Memory B cell (primary cell): ENCODE results near the gene SEC14L6.

Source experiments
- ATAC-seq: fragments of 150-1000 bp; cut with Tn5 transposase; 2 replicates; pipeline ENCODE4 v1.10.0; 2021; ENCODE audit warnings: low read depth, mild to moderate bottlenecking, moderate library complexity
- DNase-seq, 2 donors: peaks; one replicate each; pipeline ENCODE4 v3.0.0; 2022; ENCODE audit warnings: low spot score in 2 of 2
- H3K27ac Mint-ChIP-seq: one replicate; pipeline ENCODE4 v1.8.0; 2022; ENCODE audit warnings: mild to moderate bottlenecking, moderate library complexity, mixed read lengths
- H3K27me3 Mint-ChIP-seq: one replicate; pipeline ENCODE4 v1.8.0; 2022; ENCODE audit warnings: mixed read lengths
- H3K36me3 Mint-ChIP-seq: one replicate; pipeline ENCODE4 v1.8.0; 2022; ENCODE audit warnings: mild to moderate bottlenecking, mixed read lengths
- H3K4me1 Mint-ChIP-seq: one replicate; pipeline ENCODE4 v1.8.0; 2022; ENCODE audit warnings: mixed read lengths
- H3K4me3 Mint-ChIP-seq: one replicate; pipeline ENCODE4 v1.8.0; 2022; ENCODE audit warnings: mild to moderate bottlenecking, moderate library complexity, mixed read lengths
- H3K9me3 Mint-ChIP-seq: one replicate; pipeline ENCODE4 v1.8.0; 2022; ENCODE audit warnings: mixed read lengths

SEC14L6 gene

DNA sequence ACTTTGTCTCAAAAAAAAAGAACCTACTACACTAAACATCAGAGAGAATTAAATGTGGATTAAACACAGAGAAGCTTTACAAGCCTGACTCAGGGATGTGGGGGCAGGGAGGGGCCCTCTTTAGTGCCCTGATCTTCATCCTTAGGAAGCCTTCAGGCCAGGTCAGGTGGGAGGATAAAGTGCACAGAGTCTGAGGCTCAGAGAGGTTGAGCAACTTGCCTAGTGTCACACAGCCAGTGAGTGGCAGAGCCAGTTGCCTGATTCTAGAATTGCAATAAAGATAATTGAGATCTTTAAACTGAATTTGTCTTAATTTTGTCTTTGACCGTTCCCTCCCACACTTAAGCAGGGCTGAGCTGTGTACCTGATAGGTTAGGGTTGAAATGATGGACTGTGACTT, 7.2 kb downstream of the SEC14L6 start:
- no peaks in the 10 kb centered on the region for H3K36me3 Mint-ChIP-seq
- H3K4me1 Mint-ChIP-seq = peaks cover 2% of the 10 kb centered on the region
- DNase-seq = no peak
- no peaks in the 10 kb centered on the region for H3K9me3 Mint-ChIP-seq
- no peak overlapping the region for H3K4me3 Mint-ChIP-seq
- H3K27ac Mint-ChIP-seq = no peak overlapping the region
- H3K27me3 Mint-ChIP-seq = peaks cover 18% of the 10 kb centered on the region
- no peak for ATAC-seq

GRCh38 chr22:30538280-30538679, 8.3 kb downstream of the SEC14L6 start:
- no peak overlapping the region for H3K27ac Mint-ChIP-seq
- peaks cover 18% of the 10 kb centered on the region for H3K27me3 Mint-ChIP-seq
- no peak overlapping the region for H3K4me3 Mint-ChIP-seq
- H3K36me3 Mint-ChIP-seq = no peaks in the 10 kb centered on the region
- peaks cover 2% of the 10 kb centered on the region for H3K4me1 Mint-ChIP-seq
- DNase-seq = no peak
- no peaks in the 10 kb centered on the region for H3K9me3 Mint-ChIP-seq
- ATAC-seq = no peak

DNA sequence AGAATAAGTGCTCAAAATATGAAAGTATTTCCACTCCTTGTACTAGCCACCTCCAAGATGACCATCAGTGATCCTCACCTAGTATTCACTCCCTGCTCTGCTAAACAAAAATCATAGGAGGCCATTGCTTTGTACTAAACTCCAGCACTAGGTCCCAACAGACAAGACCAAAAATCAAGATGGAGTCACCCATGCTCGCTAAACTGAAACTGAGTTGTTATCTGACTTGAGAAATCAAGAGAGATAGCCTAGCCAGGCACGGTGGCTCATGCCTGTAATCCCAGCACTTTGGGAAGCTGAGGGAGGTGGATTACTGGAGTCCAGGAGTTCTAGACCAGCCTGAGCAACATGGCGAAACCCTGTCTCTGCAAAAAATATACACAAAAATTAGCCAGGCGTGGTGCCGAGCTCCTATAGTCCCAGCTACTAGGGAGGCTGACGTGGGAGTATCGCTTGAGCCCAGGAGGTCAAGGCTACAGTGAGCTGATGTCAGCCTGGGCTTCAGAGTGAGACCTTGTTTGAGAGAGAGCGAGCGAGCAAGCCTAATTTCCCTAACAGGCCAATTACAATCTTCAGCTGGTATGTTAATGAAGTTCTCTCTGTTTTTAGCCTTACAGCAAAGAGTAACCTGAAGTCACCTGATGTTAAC, 9.3 kb downstream of the SEC14L6 start:
- H3K4me1 Mint-ChIP-seq = peaks cover 2% of the 10 kb centered on the region
- H3K36me3 Mint-ChIP-seq = no peaks in the 10 kb centered on the region
- ATAC-seq (no peak), DNase-seq (no peak)
- no peaks in the 10 kb centered on the region for H3K9me3 Mint-ChIP-seq
- H3K4me3 Mint-ChIP-seq = no peak overlapping the region
- no peak overlapping the region for H3K27ac Mint-ChIP-seq
- peaks cover 12% of the 10 kb centered on the region for H3K27me3 Mint-ChIP-seq

DNA sequence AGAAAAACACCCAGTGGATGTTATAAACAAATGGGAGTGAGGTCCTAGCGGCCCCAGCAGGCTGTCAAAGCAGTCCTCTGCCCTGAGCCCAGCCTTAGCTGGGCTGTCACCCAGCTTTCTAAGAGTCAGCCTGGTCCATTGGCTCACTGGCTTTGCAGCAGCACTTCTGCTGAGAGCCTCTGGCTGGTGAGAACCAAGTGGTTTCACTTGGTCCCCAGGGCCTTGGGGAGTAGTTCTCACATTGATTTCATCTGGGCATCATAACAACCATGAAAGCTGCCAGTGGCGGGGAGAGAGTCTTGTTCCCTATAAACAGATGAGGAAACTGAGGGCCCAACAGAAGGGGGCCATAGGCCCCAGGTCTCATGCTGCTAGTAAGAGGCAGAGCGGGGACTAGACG, 11.4 kb downstream of the SEC14L6 start:
- H3K27ac Mint-ChIP-seq = no peak overlapping the region
- no peaks in the 10 kb centered on the region for H3K9me3 Mint-ChIP-seq
- ATAC-seq (no peak), DNase-seq (no peak)
- peaks cover 10% of the 10 kb centered on the region for H3K27me3 Mint-ChIP-seq
- no peak overlapping the region for H3K4me3 Mint-ChIP-seq
- no peaks in the 10 kb centered on the region for H3K36me3 Mint-ChIP-seq
- H3K4me1 Mint-ChIP-seq = peaks cover 2% of the 10 kb centered on the region

- Mint-ChIP-seq H3K4me1 (peaks cover 2% of the 10 kb centered on the region), H3K4me3 (no peak overlapping the region), H3K36me3 (no peaks in the 10 kb centered on the region), H3K9me3 (no peaks in the 10 kb centered on the region), H3K27ac (no peak overlapping the region), H3K27me3 (peaks cover 7% of the 10 kb centered on the region)
- ATAC-seq (no peak), DNase-seq (no peak)
These were observed 14.6 kb downstream of the SEC14L6 start for GRCh38 chr22:30531651-30532608.

GRCh38 chr22:30526656-30527055, 19.9 kb downstream of the SEC14L6 start:
- no peak overlapping the region for H3K27ac Mint-ChIP-seq
- no peak for DNase-seq
- H3K36me3 Mint-ChIP-seq = no peaks in the 10 kb centered on the region
- no peaks in the 10 kb centered on the region for H3K4me1 Mint-ChIP-seq
- no peak for ATAC-seq
- peaks cover 16% of the 10 kb centered on the region for H3K27me3 Mint-ChIP-seq
- H3K9me3 Mint-ChIP-seq = no peaks in the 10 kb centered on the region
- no peak overlapping the region for H3K4me3 Mint-ChIP-seq

DNA sequence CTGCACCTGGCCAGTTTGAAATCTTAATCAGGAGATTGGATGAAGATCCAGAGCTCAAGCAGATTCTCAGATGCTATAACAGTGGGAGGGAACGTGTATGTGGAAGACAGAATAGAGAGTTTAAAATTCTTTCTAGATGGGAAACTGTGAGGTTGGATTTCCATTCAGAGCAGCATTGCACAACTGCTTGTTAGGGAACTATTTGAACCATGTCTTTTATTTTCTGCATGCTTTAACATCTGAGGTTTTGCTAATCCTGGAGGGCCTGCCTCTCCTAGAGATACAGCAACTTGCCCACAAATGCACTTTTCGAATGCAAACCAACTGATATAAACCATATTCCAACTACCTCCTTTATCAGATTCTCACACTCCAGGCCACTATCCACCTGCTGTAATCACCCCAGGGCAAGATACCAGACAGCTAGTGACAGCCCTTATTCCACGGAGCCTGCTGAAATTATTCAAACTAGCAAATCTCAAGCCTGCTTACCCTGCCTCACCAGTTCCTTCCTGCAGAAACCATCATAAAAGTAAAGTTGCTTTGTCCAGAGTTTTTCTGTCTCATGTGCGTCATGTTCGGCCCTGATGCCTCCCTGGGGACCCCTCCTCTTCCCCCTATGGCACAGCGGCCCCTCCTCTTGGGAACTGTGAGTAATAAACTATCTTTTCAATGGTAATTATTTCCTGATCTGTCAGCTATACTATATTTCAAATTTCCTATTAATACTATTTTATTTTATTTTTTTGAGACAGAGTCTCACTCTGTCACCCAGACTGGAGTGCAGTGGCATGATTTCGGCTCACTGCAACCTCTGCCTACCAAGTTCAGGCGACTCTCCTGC, 22.7 kb downstream of the SEC14L6 start:
- H3K9me3 Mint-ChIP-seq = no peaks in the 10 kb centered on the region
- DNase-seq = no peak
- ATAC-seq = no peak
- H3K4me3 Mint-ChIP-seq = no peak overlapping the region
- H3K4me1 Mint-ChIP-seq = no peaks in the 10 kb centered on the region
- H3K27me3 Mint-ChIP-seq = peaks cover 14% of the 10 kb centered on the region
- H3K27ac Mint-ChIP-seq = no peak overlapping the region
- H3K36me3 Mint-ChIP-seq = no peaks in the 10 kb centered on the region

GRCh38 chr22:30521368-30522156, 25.0 kb downstream of the SEC14L6 start:
- no peak for ATAC-seq

DNA sequence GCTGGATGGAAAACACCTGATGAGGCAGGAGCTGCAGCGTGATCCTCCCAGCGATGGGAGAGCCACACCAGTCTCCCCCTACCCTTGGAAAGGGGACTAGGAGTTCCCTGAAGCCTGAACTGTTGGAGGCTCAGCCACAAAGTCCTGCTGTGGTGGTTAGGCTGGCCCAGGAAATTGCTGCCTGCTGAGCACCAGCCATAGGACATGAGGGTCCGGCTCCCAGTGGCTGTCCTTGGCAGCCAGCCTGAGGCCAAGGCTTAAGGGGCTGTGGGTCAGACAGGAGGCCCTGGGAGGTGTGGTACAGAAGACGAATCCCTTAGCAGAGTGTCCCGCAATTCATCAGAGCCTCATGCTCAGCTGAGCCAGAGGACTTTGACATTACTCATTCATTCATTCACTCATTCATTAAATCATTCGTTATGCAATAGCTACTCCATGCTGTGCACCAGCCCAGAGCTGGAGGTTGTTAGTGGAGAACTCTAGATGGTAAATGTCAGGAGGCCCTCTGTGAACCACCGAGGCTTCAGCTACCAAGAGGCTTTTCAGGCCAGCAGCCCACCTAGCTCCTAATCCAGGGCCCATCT, 26.6 kb downstream of the SEC14L6 start:
- no peaks in the 10 kb centered on the region for H3K4me1 Mint-ChIP-seq
- ATAC-seq (no peak), DNase-seq (no peak)
- no peaks in the 10 kb centered on the region for H3K9me3 Mint-ChIP-seq
- H3K36me3 Mint-ChIP-seq = no peaks in the 10 kb centered on the region
- no peak overlapping the region for H3K27ac Mint-ChIP-seq
- H3K27me3 Mint-ChIP-seq = peaks cover 8% of the 10 kb centered on the region
- H3K4me3 Mint-ChIP-seq = no peak overlapping the region

More at GRCh38 chr22:30521368-30522156, 25.0 kb downstream of the SEC14L6 start:
- no peak for DNase-seq
- Mint-ChIP-seq H3K27me3 (peaks cover 14% of the 10 kb centered on the region), H3K27ac (no peak overlapping the region), H3K36me3 (no peaks in the 10 kb centered on the region), H3K4me1 (no peaks in the 10 kb centered on the region), H3K4me3 (no peak overlapping the region), H3K9me3 (no peaks in the 10 kb centered on the region)

DNA sequence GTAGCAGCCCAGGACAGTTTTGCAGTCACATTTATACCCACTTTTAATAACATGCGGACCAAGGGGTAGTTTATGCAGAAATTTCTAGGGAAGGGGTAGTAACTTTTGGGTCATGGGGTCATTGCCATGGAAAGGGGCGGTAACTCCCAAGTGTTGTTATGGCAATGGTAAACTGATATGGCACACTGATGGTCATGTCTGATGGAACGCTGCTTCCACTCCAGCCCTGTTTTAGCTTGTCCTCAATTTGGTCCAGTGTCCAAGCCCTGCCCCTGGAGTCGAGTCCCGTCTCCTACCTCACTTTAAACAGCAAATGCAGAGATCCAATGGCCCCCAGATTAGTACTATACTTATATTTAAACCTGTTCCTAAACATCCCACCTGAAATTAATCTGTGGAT, 29.8 kb downstream of the SEC14L6 start:
- H3K4me1 Mint-ChIP-seq = no peaks in the 10 kb centered on the region
- ATAC-seq (no peak), DNase-seq (no peak)
- H3K4me3 Mint-ChIP-seq = no peak overlapping the region
- no peaks in the 10 kb centered on the region for H3K36me3 Mint-ChIP-seq
- H3K27me3 Mint-ChIP-seq = peaks cover 2% of the 10 kb centered on the region
- H3K27ac Mint-ChIP-seq = no peak overlapping the region
- peaks cover 2% of the 10 kb centered on the region for H3K9me3 Mint-ChIP-seq

GRCh38 chr22:30516273-30516672, 30.3 kb downstream of the SEC14L6 start:
- H3K36me3 Mint-ChIP-seq = no peaks in the 10 kb centered on the region
- no peak overlapping the region for H3K27ac Mint-ChIP-seq
- no peak for DNase-seq
- no peak for ATAC-seq
- H3K4me3 Mint-ChIP-seq = no peak overlapping the region
- H3K4me1 Mint-ChIP-seq = no peaks in the 10 kb centered on the region
- no peaks in the 10 kb centered on the region for H3K27me3 Mint-ChIP-seq
- peaks cover 2% of the 10 kb centered on the region for H3K9me3 Mint-ChIP-seq

DNA sequence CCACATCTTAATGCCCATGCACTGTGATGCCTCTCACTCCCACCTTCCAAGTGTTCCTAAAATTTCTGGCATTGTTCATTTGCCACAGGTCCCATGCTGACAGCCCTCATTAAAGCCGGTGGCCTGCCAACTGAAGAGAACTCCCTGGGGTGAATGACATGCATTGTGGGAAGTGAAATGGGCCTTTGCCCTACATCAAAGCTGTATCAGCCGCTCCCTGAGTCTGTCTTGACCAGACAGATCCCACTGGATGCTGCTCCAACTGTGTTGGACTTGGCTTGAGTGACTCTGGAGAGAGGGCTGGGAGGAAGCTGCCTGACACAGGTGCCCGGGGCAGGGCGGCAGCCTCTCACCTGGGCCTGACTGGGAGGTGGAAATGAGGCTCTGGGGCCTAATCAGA, 32.3 kb downstream of the SEC14L6 start:
- peaks cover 2% of the 10 kb centered on the region for H3K9me3 Mint-ChIP-seq
- H3K36me3 Mint-ChIP-seq = no peaks in the 10 kb centered on the region
- DNase-seq (no peak), ATAC-seq (no peak)
- no peak overlapping the region for H3K27ac Mint-ChIP-seq
- H3K27me3 Mint-ChIP-seq = peaks cover 2% of the 10 kb centered on the region
- H3K4me1 Mint-ChIP-seq = no peaks in the 10 kb centered on the region
- no peak overlapping the region for H3K4me3 Mint-ChIP-seq

GRCh38 chr22:30513462-30513861, 33.1 kb downstream of the SEC14L6 start:
- H3K4me1 Mint-ChIP-seq = no peaks in the 10 kb centered on the region
- peaks cover 2% of the 10 kb centered on the region for H3K27me3 Mint-ChIP-seq
- no peak overlapping the region for H3K4me3 Mint-ChIP-seq
- H3K36me3 Mint-ChIP-seq = no peaks in the 10 kb centered on the region
- DNase-seq (no peak), ATAC-seq (no peak)
- H3K9me3 Mint-ChIP-seq = peaks cover 2% of the 10 kb centered on the region
- H3K27ac Mint-ChIP-seq = no peak overlapping the region
